Astrocyte of the hippocampus (primary cell): ENCODE data around the gene KIAA1755.
A peak's percentile ranks its signal among the peaks of the same experiment; 100 is the strongest.
"Not testable (repeated sequence)": the region's sequence is repeated elsewhere in the genome, so short reads cannot be mapped to it uniquely, and the experiment has no call there.

ENCODE experiments used
- DNase-seq: peaks from one replicate; pipeline ENCODE4 v3.0.0; 2011; ENCODE audit warnings: low read depth, low spot score

KIAA1755 gene

DNA sequence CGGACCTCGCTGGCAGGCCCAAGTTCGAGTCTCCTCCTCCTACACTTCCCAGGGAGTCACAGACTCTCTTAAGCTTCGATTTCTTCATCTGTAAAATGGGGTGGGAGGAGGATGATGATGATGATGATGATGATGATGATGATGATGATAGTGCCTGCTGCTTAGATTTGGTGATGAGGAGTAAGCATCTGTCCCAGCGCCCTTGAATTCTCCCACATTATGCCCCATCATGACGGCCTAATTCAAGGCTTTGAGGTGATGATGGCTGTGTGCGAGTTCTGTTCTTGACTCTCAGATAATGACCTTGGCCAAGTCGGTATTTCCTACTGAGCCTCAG, 487 bp upstream of the KIAA1755 start:
- no peak for DNase-seq

DNA sequence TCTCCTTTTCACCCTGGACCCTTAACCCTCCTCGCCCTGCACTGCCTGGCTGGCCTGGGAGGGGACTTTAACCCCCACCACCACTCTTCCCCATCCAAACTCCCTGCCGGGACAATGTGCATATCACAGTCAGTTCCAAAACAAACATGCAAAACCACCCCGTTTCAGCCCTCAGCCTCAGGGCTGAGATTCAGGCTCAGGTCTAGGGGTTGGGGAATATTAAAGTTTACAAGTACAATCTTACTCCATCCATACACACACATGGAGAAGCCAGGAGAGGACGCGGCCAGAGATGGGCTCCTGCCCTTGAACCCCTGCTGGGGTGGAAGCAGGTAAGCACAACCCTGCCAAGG, 534 bp downstream of the KIAA1755 start:
- DNase-seq = no peak

DNA sequence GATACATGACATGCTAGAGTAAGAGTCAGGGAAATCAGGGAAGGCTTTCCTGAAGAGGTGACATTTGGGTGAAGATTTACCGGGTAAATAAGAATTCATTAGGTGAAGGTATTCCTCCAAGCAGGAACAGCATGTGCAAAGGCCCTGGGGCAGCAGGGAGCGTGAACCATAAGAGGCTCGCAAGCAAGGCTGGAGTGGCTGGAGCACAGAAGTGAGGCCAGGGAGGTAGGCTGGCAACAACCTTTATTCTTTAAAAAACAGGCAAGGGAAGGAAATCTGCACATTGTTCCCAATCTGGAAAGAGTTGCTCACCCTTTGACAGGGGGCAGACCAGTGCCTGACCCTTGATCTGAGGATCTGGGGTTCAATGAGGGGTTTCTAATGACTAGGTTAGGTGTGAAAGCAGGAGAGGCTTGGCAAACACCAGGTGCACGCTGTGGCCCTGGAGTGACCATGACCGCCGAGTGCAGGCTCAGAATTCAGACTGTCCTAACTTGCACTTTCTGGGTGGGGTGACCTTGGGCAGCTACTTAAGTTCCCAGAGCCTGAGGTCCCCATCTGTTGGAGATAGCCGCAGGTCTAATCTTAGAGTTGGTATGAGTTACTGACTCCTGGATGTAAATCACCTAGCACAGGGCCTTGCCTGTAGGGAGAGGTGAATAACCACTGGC, 1.9 kb downstream of the KIAA1755 start:
- DNase-seq = no peak

DNA sequence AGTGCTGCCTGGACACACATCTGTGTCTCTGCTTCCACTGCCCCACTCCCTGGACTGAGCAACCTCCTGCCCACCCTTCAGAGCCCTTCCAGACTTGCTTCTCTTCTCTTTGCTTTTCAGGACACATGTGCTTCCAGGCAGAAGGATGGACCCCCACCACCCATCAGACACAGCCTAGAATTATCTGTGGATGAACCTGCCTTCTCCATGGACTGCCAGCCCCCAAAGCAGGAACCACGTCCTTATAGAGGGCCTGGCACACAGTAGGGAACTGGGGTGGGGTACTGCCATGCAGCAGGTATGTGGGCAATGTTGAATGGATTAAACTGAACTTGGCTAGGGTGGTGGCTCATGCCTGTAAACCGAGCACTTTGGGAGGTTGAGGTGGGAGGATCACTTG, 3.6 kb downstream of the KIAA1755 start:
- DNase-seq = no peak

DNA sequence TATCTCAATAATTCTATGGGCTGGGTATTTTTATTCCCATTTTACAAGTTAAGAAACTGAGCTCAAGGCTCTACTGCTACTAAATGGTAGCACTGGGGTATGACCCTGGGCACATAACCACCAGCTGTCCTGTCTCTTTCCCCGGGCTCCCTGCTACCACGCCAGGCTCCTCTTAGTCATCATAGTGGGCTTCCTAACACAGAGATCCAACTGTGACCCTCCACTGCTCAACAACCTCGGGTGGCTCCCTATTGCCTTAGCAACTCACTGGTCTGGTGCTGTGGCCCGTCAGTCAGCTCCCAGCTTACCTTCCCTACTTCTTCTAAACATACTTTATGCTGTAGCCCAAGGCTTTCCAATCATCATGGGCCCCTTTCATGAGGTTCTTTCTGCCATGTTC, 4.5 kb downstream of the KIAA1755 start:
- no peak for DNase-seq

DNA sequence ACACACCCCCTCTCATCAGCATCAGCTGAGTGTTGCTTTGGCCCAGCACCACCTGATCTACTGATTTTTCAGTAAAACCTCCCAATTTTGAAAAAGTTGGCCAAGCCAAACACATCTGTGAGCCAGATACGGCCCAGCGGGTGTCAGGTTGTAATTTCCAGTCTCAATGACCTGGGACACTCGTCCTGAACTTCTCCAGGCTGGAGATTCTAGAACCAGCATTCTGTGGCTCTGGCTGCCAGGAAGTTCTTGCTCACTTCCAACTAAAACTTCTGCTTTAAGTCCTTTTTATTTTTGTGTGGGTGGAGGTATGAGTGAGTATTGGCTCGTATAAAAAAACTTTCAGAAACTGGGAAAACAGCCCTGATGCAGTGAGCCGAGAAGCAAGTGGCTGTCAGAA, 5.1 kb downstream of the KIAA1755 start:
- DNase-seq = peak; percentile 49

DNA sequence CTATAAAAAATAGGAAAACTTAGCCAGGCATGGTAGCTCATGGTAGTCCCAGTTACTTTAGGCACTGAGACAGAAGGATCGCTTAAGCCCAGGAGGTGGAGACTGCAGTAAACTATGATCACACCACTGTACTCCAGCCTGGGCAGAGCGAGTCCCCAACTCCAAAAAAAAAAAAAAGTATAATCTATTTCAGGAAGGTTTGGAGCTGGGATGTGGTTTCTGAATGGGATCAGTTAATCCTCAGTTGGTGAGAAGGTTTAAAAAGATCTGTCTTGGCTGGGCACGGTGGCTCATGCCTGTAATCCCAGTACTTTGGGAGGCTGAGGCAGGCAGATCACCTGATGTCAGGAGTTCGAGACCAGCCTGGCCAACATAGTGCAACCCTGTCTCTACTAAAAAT, 5.9 kb downstream of the KIAA1755 start:
- DNase-seq = not testable (repeated sequence)

DNA sequence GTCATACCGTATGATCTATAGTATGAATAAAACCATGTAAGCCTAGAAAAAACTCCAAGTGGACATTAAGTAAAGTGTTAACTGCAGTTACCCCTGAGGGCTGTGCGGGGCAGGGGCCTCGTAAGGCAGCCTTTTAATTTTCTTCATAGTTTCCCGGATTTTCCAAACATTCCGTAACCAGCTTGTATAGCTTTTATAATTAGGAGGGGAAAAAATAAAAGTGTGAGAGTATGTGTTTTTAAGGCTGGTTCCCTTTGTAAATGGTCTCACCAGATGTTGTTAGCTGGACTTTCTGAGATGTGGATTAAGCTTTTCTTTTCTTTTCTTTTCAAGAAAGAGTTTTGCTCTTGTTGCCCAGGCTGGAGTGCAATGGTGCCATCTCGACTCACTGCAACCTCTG, 7.0 kb downstream of the KIAA1755 start:
- DNase-seq = no peak

DNA sequence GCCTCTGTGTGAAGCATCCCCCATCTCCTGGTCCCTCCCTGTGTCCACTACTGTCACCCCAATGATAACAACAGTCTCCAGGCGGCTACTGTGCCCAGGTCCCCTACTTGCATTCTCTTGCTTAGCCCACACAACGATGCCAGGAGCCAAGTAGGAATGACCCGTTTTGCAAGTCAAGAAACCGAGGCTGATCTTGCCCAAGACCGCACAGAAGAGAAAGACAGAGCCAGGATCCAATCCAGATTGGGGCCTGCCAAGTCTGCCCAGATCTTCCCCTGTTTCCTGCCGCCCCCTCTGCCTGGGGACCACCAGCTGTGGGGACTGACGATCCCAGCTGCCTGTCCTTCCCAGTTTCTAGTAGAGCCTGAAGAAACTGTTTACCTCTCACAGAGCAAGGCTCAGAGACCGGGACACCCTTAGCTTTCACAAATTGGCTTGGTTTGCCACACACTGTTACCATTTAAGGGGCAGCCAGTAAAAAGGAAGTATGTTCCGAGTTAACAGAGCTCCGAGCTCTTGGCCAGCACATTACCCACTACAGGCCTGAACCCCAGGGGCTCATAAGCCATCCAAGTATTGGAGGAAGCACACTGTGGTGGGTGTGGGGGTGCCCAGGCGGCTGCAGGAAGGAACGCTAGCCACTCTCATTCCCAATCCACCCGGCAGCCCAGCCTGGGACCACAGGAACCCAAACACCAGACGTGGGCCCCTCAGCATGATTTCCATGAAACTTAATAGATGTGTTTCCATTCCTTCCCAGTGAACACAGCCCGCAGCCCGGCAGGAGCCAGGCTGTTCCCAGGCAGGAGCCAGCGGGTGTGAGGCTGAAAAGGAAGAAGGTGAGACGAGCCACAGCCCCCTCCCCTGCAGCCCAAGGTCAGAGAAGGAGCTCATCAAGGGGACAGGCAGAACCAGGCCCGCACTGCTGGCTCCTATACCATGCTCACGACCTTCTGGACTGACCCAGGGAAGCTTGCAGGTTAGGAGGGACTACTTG, 7.9 kb downstream of the KIAA1755 start:
- DNase-seq = peak; percentile 66

DNA sequence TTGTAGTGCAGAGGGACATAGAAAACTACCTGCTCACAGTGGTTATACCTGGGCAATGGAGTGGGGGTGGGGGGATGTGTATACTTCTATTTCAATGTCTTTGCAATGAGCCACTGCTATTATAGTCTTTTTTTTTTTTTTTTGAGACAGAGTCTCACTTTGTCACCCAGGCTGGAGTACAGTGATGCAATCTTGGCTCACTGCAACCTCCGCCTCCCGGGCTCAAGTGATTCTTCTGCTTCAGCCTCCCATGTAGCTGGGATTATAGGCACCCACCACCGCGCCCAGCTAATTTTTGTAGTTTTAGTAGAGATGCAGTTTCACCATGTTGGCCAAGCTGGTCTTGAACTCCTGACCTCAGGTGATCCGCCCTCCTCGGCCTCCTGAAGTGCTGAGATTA, 9.1 kb downstream of the KIAA1755 start:
- DNase-seq = not testable (repeated sequence)

DNA sequence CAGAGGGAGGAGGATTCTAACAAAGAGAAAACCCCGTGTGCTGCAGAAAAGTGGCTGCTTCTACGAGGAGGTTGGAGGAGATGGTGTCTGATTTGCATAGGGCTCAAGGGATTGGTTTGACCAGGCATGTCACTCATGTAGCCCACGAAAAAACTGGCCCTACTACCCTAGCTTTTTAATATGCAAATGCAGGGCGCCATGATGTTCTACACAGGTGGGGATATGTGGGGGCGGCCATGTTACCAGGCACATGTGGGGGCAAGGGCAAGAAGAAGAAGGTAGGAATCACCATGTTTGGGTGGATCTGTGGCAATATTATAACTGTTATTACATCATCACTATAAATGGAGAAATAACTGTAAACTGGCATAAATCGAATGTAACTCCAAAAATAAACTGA, 9.9 kb downstream of the KIAA1755 start:
- DNase-seq = no peak

DNA sequence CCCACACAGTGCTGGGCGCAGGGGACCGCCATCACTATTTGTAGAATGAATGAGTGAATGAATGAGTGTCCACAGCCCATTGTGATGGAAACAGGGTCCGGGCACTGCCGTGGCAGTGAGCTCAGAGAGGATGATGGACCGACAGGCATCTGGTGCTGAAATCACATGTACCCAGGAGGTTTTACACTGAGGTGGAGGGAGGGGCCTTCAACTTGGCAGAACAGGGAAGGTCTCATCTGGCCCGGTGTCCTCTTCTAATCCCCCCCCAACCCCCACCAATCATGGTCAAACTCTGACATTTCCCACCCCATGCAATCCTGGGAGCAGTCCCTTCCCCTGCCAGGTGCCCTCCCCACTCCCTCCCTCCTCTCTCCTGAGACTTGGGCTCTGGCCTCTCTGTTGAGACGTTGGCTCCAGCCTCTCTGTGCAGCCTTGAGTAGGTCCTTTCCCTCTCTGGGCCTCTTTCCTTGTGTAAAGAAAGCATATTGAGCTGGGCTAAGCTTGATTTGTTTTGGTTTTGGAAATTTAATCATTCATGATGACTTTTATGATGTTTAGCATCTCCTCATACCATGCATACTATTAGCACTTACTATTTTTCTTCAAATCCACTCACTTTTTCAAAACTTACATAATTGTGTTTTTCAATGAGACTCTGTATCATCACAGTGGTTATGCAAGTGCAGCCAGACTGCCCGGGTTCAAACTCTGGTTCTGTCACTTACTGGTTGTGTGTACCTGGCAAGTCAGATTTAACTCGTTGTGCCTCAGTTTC, 10.8 kb downstream of the KIAA1755 start:
- DNase-seq = no peak

DNA sequence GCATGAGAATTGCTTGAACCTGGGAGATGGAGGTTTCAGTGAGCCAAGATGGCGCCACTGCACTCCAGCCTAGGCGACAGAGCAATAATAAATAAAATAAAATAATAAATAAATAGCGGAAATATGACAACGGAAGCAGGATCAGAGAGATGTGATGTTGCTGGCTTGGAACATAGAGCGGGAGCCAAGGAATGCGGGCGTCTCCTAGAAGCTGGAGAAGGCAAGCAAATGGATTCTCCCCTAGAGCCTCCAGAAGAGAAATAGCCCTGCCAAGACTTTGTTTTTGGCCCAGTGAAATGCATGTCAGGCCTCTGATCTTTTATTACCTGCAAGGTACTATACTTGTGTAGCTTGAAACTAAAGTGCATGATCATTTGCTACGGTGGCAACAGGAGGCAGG, 12.4 kb downstream of the KIAA1755 start:
- DNase-seq = no peak

DNA sequence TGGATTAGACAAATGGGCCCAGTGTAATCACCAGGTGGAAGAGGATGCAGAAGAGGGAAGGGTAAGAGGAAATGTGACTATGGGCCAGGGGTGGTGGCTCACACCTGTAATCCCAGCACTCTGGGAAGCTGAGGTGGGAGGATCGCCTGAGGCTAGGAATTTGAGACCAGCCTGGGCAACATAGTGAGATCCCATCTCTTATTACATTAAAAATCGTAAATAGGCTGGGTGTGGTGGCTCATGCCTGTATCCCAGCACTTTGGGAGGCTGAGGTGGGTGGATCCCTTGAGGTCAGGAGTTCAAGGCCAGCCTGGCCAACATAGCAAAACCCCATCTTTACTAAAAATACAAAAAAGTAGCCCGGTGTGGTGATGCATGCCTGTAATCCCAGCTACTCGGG, 12.8 kb downstream of the KIAA1755 start:
- DNase-seq = not testable (repeated sequence)

DNA sequence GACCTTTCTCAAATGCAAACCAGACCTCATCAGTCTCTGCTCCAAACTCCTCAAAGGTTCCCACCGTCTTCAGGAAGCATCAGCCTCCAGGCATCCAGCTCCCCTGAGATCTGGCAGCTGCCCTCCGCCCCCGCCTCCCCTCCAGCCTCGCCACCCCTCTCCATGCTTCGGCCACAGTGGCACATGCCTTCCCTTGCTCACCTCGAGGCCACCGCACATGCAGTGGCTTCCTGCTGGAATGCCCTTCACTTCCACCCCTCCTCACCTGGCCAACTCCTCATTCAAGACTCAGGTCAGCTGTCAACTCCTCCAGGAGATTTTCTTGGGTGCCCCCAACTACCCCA, 13.4 kb downstream of the KIAA1755 start:
- DNase-seq = no peak

DNA sequence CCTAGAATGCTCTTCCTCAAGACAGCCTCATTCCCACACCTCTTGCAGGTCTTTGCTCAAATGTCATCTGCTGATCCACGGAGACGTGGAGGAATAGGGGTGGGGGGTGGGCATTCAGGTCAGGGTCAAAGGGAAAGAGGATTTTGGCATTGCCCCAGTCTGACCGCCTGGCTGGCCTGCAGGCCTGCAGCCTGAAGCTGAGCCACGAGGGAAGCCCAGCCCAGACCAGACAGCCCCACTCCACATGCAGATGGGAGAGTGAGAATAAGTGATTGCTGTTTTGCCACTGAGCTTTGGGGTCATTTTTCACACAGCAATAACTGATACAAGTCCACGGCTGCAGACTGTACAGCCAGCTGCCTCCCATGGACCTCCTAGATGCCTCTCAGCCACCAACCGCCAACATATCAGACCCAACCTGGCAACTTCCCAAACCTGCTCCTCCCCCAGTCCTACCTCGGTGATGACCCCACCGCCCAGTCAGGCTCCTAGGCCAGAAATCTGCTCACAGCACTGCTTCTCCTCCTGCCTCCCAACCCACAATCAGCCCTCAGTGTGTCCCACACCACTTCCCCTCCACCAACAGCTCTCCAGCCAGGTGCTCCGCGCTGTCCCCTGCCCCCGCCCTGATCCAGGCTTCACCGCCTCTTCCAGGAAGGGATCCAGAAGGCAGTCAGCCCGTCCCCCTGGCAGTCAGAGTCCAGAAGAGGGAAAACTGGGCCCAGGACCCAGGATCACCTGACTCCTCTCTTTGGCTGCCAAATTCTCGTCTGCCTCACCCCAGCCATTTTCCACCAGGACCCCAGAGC, 14.0 kb downstream of the KIAA1755 start:
- DNase-seq = peak; percentile 17

DNA sequence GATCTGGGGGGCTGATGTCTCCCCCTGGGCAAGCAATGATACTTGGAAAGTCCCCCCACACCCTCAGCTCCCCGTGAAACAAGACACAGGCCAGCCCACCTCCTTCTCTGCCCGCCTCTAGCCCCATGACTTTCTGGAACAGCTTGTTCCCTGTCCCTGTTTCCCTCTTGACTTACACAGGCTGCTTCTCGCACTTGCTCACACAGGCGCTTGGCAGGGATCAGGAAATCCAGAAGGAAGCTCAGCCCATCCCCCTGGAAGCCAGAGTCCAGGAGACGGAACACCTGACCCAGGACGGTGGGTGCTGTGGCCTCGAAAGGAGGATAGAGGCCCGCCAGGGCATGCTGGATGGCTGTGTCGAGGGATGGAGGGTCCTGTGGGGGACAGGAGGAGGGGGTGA, 14.8 kb downstream of the KIAA1755 start:
- no peak for DNase-seq

DNA sequence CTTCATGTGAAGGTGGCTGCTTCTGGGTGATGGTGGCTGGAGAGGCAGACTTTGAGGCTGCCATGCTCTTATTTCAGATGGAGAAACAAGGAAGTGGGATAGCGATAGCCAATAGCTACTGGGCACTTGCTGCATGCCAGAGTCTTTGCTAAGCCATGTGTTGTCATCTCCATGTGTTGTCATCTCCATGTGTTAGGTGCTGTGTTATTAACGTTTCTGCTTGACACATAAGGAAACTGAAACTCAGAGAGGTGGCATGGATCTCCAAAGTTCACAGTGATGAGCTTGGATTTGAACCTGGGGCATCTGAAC, 16.9 kb downstream of the KIAA1755 start:
- DNase-seq = no peak

DNA sequence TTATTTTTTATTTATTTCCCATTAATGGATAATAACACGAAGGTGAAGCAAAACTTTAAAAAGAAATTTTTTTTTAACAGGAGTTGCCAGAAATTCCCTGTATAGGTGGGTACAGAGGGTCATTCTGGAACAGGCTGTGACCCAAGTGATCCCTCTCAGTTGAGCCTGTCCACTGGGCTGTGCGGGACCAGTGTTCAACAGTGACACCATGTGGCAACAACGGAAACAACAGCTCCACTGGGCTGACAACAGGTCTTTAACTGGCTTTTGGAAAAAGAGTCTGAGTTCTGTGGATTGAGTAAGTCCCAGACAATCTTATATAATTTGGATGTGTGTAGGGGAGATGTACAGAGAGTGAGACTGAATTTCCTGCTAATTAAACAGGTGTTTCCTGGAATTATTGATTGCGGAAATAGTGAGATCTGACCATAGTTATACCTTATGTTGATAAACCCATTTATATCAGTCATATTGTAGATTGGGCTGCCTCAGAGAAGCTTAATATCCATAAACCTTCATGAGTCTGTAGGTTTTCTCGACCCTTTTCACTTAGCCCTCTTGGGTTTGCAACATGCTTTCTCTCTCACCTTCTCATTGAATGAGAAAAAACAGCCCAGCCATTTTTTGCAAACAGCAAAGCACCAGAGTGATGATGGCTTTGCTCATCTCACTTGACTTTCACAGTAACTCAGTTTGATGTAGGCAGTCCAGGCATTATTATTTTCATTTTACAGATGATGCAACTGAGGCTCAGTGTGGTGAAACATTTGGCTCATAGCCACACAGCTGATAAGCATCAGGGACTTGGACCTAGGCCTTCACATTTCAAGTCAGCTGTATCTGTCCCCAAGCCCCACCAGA, 17.5 kb downstream of the KIAA1755 start:
- no peak for DNase-seq

DNA sequence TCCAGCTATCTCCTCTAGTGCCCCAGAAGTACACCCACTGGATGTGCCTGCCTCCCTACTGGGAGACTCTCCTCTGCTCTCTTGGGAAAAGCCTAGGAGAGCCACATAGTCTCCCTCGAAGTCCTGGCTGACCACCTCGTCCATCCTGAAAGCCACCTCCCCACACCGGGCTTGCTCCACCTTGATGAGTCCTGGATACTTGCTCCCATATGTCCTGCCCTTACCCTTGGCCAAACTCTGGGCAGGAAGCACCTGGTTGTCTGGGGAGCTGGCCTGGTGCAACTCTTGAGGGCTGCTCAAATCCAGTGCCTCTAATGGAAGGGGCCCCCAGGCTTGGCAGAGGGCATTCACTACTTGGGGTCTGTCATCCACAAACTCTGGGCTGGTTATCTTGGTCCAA, 19.3 kb downstream of the KIAA1755 start:
- DNase-seq = no peak

DNA sequence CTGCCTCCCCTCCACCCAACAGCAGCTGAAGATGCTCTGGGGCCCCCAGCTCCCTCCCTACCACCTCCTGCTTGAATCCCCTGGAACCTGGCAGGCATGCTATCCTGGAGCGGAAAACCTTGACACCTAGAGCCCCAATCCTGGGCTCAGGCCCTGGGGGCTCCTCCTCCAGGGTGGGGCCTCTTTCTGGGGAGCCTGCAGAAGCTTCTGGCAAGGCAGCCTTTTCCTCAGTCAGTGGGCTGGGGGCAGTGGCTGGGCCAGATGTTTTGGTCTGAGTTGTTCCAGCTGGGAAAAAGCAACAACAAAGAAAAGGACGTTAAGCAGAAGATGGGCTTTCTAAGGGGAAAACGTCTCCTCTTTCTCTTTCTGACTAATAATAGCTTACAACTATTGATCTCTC, 21.1 kb downstream of the KIAA1755 start:
- no peak for DNase-seq
